ENCODE measurements around the gene FXR2. TPM values are rescaled to one million over a fixed set of nuclear protein-coding genes. Genes with fewer than 3 reads are reported as not detected.

The FXR2 gene
- total RNA-seq, 1 donor from 2014 or later, result 31.7 TPM

DNA sequence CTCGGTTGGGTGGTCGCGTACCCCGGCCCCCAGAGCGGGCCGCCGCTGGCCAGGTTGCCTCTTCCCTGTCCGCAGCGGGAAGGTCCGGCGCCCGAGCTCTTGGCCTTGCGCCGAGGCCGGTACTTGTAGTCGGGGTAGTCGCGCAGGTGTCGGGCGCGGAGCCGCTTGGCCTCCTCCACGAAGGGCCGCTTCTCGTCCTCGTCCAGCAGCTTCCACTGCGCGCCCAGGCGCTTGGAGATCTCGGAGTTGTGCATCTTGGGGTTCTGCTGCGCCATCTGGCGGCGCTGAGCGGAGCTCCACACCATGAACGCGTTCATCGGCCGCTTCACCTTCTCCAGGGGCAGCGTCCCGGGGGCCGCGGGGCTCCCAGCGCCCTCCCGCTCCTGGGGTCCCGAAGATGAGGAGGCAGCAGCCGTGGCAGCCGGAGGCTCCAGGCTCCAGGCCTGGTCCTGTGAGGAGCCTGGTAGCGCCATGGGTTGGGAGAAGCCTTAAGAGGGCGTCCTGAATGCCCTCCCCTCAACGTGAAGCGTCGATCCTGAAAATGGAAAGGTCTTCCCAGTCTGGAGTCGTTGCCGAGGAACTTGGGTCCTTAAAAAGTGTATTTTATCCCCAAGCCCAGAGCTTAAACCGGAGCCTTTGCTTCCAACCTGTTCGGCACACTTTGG, 25.4 kb downstream of the FXR2 start:
- intact Hi-C loops (cut with micrococcal nuclease), result no loop called here

DNA sequence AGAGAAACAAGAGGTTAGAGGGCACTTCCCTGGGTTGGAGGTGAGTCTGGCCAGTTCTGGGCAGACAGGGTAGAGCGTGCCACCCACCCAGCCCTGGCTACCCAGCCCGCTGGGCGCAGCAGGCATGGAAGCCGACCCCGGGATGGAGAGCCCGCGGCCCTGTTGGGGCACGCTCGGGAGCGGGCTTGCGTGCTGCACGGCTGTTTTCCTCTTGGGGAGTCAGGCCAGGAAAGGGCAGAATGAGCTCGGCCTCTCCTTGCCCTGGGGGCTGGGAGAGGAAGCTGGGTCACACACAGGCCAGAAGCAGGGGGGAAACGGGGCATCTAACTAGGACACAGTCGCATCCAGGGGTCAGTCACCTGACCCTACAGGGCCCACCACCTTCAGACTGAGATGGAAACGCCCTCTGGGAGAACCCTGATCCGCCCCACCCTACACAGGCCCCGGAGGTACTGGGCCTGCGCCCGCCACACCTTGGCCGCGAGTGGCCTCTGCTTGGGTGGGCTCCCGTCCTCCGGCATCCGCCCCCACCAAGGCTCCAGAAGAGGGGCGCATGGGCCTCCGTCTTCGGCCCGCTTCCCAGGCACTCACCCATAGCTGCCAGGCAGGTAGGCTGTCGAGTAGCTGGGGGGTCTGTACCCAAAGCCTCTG, 26.0 kb downstream of the FXR2 start:
- intact Hi-C loops (cut with micrococcal nuclease), result no loop called here

DNA sequence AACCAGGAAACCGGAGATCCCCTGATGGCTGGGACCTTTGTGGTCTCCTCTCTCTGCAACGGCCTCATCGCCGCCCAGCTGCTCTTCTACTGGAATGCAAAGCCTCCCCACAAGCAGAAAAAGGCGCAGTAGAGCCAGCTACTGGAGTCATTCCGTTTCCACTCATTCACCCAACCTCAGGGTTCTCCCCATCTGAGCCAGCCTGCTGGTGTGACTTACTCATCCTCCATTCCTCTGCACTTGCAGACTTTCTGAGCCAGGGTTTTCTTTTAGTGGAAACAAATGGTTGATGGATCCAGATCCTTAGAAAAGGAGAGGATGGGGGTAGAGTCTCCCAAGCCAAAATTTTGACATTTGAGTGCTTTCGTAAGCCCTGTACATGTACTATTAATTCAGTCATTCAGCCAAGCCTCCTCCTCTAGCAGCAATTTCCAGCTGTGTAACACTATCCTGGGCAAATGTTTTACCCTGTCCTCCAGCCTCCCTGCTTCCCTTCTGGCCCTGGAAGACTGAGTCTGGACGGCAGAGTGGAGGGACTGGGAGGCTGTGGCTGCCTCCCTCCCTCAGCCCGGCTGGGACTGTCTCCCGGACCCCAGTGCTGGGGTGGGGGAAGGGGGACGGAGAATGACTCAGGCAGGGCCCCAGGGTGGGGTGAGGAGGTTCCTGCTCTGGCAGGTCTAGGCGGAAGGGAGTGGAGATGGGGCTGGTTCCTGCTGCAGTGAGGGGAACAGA, 27.1 kb downstream of the FXR2 start:
- intact Hi-C loops (cut with micrococcal nuclease), result no loop called here

DNA sequence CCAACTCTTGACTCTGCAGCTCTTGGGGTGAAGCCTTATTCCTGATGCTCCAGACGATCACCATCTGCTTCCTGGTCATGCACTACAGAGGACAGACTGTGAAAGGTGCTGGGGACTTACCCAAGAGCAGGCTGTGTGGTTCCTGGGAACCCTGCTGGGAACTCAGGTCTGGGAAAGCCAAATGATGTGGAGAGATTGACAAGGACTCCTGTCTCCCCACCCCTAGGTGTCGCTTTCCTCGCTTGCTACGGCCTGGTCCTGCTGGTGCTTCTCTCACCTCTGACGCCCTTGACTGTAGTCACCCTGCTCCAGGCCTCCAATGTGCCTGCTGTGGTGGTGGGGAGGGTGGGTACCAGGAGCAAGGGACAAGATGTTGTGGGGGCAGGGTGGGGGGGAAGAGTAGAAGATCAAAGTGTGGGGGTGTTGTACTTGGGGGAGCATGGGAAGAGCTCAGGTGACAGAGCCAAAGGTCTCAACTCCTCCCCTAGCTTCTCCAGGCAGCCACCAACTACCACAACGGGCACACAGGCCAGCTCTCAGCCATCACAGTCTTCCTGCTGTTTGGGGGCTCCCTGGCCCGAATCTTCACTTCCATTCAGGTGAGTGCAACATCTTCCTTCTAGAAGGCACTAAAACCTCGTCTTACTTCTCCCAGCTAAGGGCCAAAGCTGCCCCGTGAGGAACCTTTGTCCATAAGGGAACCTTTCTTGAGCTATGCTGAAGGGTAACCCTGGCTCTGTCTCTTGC, 27.9 kb downstream of the FXR2 start:
- intact Hi-C loops (cut with micrococcal nuclease), result no loop called here

DNA sequence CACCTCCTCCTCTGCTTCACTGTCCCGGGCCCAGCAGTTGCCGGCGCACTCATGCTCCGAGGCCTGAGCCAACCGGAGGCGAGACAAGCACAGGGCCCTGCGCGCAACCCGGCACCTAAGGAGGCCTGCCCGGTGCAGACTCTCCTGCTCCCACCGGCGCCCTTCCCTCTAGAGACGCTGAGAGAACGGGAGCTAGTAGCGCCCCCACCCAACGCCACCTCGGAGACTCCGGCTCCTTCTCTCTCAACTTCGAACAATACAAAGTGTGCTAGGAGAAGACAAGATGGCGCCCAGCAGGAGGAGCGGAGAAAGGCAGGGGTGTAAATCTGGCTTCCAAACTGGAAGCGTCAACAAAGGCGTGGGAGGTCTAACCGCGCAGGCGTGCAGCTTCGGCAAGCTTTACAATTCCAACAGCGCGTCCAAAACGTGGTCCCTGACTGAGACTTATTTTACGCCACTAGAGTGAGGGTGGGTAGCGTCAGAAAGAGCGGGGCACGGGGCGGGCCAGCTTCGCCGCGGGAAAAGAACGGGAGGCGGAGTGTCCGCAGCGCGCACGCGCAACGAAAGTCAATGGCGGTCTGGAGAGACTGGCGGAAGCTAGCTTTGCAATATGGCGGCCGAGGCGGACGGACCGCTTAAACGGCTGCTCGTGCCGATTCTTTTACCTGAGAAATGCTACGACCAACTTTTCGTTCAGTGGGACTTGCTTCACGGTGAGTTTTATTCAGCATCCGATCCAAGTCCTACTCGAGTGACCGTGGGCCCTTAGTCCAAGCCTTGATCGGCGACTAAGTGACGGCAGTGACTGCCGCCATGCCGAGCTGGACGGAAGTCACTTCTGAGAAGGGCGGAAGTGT, 31.2 kb downstream of the FXR2 start, which contains the start of gene MPDU1:
TSS of gene MPDU1 (plus strand) at position 600 of the 857 bp plus-strand sequence. CDS start at position 611, 11 bp downstream.
- intact Hi-C loops (cut with micrococcal nuclease), result loop anchor here (1.0 to 5.0 kb wide), 4 partner anchors 11 to 259 kb away; partner anchors contain the start of genes FXR2 and WRAP53

DNA sequence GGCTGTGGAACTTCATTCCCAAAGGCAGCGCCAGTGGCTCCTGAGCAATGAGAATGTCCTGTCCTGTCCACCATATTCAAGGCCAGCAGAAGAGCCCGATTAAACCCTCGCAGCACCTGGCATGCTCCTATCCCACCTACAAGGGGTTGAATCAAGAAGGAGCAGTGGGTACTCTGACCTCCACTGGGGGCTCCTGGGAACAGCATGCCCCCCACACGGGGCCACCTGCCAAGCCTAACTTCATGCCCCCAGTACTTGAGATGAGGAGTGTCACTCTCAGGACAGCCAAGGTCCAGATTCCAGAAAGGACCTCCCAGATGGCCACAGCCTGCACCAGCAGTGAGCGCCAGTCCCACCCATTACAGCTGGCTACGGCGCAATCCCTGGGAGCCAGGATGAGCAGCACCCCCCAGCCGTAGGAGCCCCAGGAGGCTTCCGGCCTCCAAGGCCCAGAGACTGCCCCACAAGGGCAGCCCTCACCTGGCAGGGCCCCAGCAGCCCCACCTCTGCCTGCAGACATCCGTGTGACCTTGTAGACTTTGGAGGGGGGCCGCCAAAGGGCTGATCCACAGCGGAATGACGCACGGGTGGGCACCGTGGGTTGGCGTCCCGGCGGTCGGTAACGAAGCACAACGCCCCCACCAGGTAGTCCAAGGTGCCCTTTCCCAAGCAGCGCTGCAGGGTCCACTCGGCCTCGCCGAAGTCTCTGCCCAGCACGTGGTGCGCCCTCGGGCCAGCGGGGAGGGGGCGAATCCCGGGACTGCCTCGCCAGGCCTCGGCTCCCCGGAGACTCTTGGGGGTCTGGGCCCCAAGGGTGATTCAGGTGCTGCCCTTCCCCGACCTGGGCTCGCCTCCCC, 32.1 kb downstream of the FXR2 start:
- intact Hi-C loops (cut with micrococcal nuclease), result loop anchor here (1.0 to 5.0 kb wide), 3 partner anchors 10 to 260 kb away; partner anchors contain the start of gene FXR2

DNA sequence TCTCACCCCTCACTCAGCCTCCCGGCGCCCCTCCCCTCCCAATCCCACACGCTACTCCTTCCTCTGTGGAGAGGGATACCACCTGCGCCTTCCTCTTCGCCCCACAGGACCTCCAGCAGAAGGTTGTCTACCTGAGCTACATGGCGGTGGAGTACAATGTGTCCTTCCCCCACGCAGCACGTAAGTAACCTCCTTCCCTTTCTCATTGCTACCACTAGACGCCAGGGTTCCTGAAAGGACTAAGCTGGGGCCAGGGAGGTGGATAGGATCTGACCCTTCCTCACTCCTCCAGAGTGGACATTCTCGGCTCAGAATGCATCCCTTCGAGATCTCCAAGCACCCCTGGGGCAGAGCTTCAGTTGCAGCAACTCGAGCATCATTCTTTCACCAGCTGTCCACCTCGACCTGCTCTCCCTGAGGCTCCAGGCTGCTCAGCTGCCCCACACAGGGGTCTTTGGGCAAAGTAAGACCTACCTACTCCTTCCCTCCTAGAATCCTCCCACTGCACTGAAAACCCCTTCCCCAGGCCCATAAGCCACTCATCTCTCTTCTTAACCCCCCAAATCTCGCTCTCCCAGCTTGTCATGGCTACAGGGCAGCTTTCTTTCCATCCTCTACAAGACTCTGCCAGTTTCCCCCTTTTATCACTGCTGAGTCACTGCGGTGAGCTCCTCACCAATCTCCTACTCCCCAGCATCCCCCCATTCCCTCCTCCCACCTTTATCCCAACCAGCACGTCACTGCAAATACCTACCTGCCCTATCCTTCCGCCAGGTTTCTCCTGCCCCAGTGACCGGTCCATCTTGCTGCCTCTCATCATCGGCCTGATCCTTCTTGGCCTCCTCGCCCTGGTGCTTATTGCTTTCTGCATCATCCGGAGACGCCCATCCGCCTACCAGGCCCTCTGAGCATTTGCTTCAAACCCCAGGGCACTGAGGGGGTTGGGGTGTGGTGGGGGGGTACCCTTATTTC, 33.8 kb downstream of the FXR2 start:
- intact Hi-C loops (cut with micrococcal nuclease), result loop anchor here (5.0 kb wide), 1 partner anchor 261 kb away; no protein-coding TSS in a partner anchor

DNA sequence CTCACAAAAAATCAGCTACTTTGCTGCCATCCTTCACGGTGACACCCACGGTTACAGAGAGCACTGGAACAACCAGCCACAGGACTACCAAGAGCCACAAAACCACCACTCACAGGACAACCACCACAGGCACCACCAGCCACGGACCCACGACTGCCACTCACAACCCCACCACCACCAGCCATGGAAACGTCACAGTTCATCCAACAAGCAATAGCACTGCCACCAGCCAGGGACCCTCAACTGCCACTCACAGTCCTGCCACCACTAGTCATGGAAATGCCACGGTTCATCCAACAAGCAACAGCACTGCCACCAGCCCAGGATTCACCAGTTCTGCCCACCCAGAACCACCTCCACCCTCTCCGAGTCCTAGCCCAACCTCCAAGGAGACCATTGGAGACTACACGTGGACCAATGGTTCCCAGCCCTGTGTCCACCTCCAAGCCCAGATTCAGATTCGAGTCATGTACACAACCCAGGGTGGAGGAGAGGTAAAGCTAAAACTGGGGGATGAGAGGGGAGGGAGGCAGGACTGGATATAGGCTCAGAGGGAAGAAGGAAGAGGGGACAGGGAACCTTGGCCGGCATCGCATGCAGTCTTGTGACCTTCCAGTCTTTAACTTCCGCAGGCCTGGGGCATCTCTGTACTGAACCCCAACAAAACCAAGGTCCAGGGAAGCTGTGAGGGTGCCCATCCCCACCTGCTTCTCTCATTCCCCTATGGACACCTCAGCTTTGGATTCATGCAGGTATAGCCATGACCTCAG, 34.7 kb downstream of the FXR2 start:
- intact Hi-C loops (cut with micrococcal nuclease), result loop anchor here (5.0 kb wide), 1 partner anchor 262 kb away; no protein-coding TSS in a partner anchor

DNA sequence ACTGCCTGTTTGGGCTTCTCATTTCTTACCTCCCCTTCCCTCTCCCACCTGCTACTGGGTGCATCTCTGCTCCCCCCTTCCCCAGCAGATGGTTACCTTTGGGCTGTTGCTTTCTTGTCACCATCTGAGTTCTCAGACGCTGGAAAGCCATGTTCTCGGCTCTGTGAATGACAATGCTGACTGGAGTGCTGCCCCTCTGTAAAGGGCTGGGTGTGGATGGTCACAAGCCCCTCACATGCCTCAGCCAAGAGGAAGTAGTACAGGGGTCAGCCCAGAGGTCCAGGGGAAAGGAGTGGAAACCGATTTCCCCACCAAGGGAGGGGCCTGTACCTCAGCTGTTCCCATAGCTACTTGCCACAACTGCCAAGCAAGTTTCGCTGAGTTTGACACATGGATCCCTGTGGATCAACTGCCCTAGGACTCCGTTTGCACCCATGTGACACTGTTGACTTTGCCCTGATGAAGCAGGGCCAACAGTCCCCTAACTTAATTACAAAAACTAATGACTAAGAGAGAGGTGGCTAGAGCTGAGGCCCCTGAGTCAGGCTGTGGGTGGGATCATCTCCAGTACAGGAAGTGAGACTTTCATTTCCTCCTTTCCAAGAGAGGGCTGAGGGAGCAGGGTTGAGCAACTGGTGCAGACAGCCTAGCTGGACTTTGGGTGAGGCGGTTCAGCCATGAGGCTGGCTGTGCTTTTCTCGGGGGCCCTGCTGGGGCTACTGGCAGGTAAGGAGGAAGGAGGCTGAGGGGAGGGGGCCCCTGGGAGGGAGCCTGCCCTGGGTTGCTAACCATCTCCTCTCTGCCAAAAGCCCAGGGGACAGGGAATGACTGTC, 35.5 kb downstream of the FXR2 start, which contains the start of gene CD68:
TSS of gene CD68 (plus strand) at position 638 of the 833 bp plus-strand sequence. CDS start at position 678, 40 bp downstream.
- intact Hi-C loops (cut with micrococcal nuclease), result no loop called here

DNA sequence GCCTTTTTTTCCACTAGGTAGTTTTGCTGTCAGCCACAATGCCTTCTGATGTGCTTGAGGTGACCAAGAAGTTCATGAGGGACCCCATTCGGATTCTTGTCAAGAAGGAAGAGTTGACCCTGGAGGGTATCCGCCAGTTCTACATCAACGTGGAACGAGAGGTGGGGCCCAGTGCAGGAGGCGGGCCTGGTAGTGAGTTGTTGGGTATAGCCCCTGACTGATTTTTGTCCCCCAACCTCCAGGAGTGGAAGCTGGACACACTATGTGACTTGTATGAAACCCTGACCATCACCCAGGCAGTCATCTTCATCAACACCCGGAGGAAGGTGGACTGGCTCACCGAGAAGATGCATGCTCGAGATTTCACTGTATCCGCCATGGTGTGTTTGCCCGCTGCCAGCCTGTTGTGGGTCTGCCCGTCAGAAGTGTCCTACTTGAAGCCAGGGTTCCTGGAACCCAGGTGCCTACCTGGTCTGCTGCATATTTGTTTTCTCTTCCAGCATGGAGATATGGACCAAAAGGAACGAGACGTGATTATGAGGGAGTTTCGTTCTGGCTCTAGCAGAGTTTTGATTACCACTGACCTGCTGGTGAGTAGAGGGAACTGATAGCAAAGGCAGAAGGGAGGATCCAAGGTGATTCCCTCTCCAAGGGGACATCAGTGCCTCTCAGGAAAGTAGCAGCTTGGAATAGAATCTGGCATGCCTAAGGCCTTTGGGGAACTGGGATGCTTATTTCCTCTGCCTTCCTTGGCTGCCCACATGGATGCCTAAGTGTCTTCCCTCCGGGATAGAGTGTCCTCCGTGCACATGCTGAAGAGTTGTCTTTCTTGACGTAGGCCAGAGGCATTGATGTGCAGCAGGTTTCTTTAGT, 37.1 kb downstream of the FXR2 start:
- intact Hi-C loops (cut with micrococcal nuclease), result no loop called here

DNA sequence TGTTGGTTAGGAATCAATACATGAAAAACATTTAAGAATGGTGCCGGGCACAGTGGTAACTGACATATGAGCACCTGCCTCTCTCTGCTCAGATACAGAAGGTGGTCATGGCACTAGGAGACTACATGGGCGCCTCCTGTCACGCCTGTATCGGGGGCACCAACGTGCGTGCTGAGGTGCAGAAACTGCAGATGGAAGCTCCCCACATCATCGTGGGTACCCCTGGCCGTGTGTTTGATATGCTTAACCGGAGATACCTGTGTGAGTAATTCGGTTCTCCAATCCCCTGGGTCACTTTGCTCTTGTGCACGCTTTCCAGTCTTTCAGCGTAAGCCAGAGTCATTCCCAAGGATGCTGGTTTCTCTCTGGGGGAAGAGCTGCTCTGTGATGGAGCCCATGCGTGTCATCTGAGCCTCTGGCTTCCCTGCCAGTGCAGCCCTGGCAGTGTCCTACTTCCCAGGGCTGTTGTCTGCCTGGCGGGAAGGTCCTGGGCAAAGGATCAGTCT, 38.2 kb downstream of the FXR2 start:
- intact Hi-C loops (cut with micrococcal nuclease), result no loop called here

DNA sequence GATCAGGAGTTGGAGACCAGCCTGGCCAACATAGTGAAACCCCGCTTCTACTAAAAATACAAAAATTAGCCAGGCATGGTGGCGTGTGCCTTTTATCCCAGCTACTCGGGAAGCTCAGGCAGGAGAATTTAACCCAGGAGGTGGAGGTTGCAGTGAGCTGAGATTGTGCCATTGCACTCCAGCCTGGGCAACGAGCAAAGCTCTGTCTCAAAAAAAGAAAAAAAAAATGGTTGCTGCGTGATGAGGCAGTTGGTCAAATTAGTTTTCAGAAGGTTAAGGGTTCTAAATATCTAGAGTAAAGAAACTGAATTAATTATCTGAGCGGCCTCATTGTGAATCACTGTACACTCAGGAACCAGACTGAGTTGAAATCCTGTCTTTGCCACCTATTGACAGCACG, 38.7 kb downstream of the FXR2 start:
- intact Hi-C loops (cut with micrococcal nuclease), result no loop called here

DNA sequence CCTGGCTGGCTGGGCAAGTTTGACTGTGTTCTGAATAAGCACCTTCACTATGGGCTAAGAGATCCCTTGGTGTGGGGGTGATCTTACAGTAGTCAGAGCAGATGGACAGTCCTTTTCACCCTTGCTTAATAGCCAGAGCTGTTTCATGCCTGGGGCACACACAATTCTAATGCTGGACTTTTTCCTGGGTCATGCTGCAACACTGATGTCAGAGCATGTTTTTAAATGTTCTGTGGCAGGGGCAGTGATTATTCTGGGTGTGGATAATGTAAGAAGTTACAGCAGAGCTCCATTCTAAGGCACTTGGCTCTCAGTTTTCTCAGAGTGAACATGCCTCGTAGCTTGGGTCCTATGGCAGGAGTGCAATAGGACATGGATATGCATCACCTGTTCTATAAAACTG, 39.2 kb downstream of the FXR2 start:
- intact Hi-C loops (cut with micrococcal nuclease), result no loop called here

DNA sequence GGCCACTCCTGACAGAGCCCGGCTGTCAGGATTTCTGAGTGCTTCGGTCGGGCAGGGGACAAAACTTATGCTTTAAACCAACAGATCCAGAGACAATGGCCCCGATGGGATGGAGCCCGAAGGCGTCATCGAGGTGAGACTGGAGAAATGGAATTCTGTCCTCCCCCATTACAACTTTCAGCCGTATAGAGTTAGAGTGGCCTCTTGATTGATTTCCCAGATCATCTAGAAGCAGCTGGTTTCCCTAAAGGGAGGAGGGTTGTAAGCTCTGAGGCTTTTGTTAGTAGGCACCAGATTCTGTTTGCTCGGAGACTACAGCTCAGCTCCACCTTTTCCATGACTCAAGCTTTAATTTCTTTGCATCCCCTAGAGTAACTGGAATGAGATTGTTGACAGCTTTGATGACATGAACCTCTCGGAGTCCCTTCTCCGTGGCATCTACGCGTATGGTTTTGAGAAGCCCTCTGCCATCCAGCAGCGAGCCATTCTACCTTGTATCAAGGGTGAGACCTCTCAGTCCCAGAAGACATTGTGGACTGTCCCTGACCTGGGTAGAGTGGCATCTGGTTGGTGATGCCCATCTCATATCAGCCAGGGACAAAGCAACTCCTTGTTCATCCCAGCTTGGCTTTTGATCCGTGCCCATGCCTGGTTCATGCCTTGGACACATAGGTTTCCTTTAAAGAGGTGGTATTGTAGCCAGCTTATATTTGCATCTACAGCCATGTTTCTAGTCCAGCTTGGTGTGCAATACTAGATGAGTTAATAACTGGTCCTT, 40.3 kb downstream of the FXR2 start:
- intact Hi-C loops (cut with micrococcal nuclease), result loop anchor here (5.0 kb wide), 1 partner anchor 267 kb away; the partner anchor contains the start of gene EIF5A
